ENCODE data around the gene GPBAR1.
"Not testable (repeated sequence)": the region's sequence is repeated elsewhere in the genome, so short reads cannot be mapped to it uniquely, and the experiment has no call there.

Gene GPBAR1

GRCh38 chr2:218269900-218270720, 9.3 kb downstream of the GPBAR1 start, which contains the start of the genes AAMP and PNKD:
Gene AAMP, minus strand, starts transcription at chr2:218270137. Its CDS starts 51 bp downstream, at chr2:218270086.
Gene PNKD, plus strand, starts transcription at chr2:218270519. Its CDS starts 17 bp downstream, at chr2:218270536.
- peak; percentile 100 for DNase-seq

GRCh38 chr2:218270721-218271486, 10.1 kb downstream of the GPBAR1 start:
- DNase-seq: no peak

- no peak for DNase-seq
These were observed 10.6 kb downstream of the GPBAR1 start for GRCh38 chr2:218271487-218271797.

GRCh38 chr2:218271865-218272530, 11.2 kb downstream of the GPBAR1 start:
- no peak for DNase-seq

GRCh38 chr2:218272531-218273212, 11.9 kb downstream of the GPBAR1 start:
- peak; percentile 85 for DNase-seq

- DNase-seq: not testable (repeated sequence)
These were observed 12.5 kb downstream of the GPBAR1 start for GRCh38 chr2:218273214-218273907.

GRCh38 chr2:218273908-218274249, 13.1 kb downstream of the GPBAR1 start:
- DNase-seq: no peak

- DNase-seq: no peak
These were observed 13.8 kb downstream of the GPBAR1 start for GRCh38 chr2:218274586-218274985.

GRCh38 chr2:218275371-218276072, 14.7 kb downstream of the GPBAR1 start:
- no peak for DNase-seq

GRCh38 chr2:218276986-218277755, 16.4 kb downstream of the GPBAR1 start:
- no peak for DNase-seq

- DNase-seq: no peak
These were observed 17.1 kb downstream of the GPBAR1 start for GRCh38 chr2:218277921-218278320.

- DNase-seq: no peak
These were observed 17.9 kb downstream of the GPBAR1 start for GRCh38 chr2:218278531-218279360.

- no peak for DNase-seq
These were observed 19.6 kb downstream of the GPBAR1 start for GRCh38 chr2:218280260-218280870.

- DNase-seq: no peak
These were observed 20.6 kb downstream of the GPBAR1 start for GRCh38 chr2:218281449-218281848.

GRCh38 chr2:218282173-218282991, 21.6 kb downstream of the GPBAR1 start:
- DNase-seq: peak; percentile 17

GRCh38 chr2:218284106-218284811, 23.4 kb downstream of the GPBAR1 start:
- peak; percentile 48 for DNase-seq

- no peak for DNase-seq
These were observed 24.8 kb downstream of the GPBAR1 start for GRCh38 chr2:218285604-218286003.

Measured in fibroblast of skin of abdomen (primary cell).